Mesodermal cell (in vitro differentiated cells): ENCODE measurements around the gene YBEY. TPM values are rescaled to one million over a fixed set of nuclear protein-coding genes. Genes with fewer than 3 reads are reported as not detected.
"Not testable (repeated sequence)": the region's sequence is repeated elsewhere in the genome, so short reads cannot be mapped to it uniquely, and the experiment has no call there.

Experiments used
- H3K27ac ChIP-seq: 2 replicates; pipeline ENCODE4 v1.7.0; 2013; ENCODE audit warnings: mild to moderate bottlenecking, low read depth, low read length, moderate library complexity; ENCODE audit not compliant: severe bottlenecking
- H3K36me3 ChIP-seq: 2 replicates; pipeline ENCODE4 v1.7.1; 2013; ENCODE audit warnings: mild to moderate bottlenecking, low read length, moderate library complexity; ENCODE audit not compliant: control insufficient read depth, insufficient read depth
- H3K4me1 ChIP-seq: one replicate; pipeline ENCODE4 v1.7.1; 2013; ENCODE audit warnings: mild to moderate bottlenecking, low read length; ENCODE audit not compliant: insufficient read depth, control insufficient read depth, poor library complexity, severe bottlenecking
- H3K4me3 ChIP-seq: 2 replicates; pipeline ENCODE4 v1.7.0; 2013; ENCODE audit warnings: low read length, control low read depth, mild to moderate bottlenecking; ENCODE audit not compliant: insufficient read depth, poor library complexity, severe bottlenecking; ENCODE audit errors: extremely low read depth
- H3K9me3 ChIP-seq: 2 replicates; pipeline ENCODE4 v1.7.1; 2013; ENCODE audit warnings: mild to moderate bottlenecking, low read length, moderate library complexity; ENCODE audit not compliant: control insufficient read depth
- WGBS, 2 experiments: methylation state at CpG; one replicate each; pipeline ENCODE4 v1.1.5; 2013; ENCODE audit warnings: missing lambda C conversion rate in 2 of 2; ENCODE audit not compliant: insufficient coverage in 2 of 2; 5-methylcytosine and 5-hydroxymethylcytosine counted together
- polyA plus RNA-seq, 2 experiments: library from polyadenylated mRNA; stranded (reverse); fragments of 50-300 nt; gene quantifications; one replicate each; pipeline ENCODE4 v1.2.3, GENCODE V29; 2013

Gene YBEY
- 27.9 TPM for polyA plus RNA-seq (2013, experiment 1 of 2)
- 25.8 TPM for polyA plus RNA-seq (2013, experiment 2 of 2)

GRCh38 chr21:46285761-46286647 is at the start of gene YBEY:
TSS of gene YBEY (plus strand) at chr21:46286342. CDS start at chr21:46286914, 572 bp downstream.
- WGBS, 2 experiments: 0% methylated on average over 85 to 97 of the region's 105 CpGs
- Histone ChIP-seq H3K4me3 (peak within 1 kb of the TSS; percentile 72), H3K9me3 (no peaks in the 10 kb centered on the region), H3K27ac (peak within 1 kb of the TSS; percentile 96), H3K36me3 (peaks cover 46% of the 10 kb centered on the region), H3K4me1 (peaks cover 34% of the 10 kb centered on the region)

- H3K27ac ChIP-seq: no peak overlapping the region
- H3K9me3 ChIP-seq: peaks cover 4% of the 10 kb centered on the region
- H3K36me3 ChIP-seq: peaks cover 93% of the 10 kb centered on the region
- 93 to 100% methylated on average over 3 to 4 of the region's 5 CpGs for WGBS, 2 experiments
- no peaks in the 10 kb centered on the region for H3K4me1 ChIP-seq
- H3K4me3 ChIP-seq: no peak overlapping the region
Observed at GRCh38 chr21:46237474-46237873, 48.7 kb upstream of the YBEY start.

GRCh38 chr21:46239817-46240325 is 46.3 kb upstream of the YBEY start:
- Histone ChIP-seq H3K27ac (no peak overlapping the region), H3K9me3 (no peaks in the 10 kb centered on the region), H3K4me1 (no peaks in the 10 kb centered on the region), H3K36me3 (peaks cover 93% of the 10 kb centered on the region), H3K4me3 (no peak overlapping the region)
- WGBS, 2 experiments: 98 to 99% methylated on average over 6 to 7 of the region's 7 CpGs

- H3K4me1 ChIP-seq, H3K9me3 ChIP-seq, H3K27ac ChIP-seq, H3K4me3 ChIP-seq: not testable (repeated sequence)
- WGBS, 2 experiments: 83% methylated on average over 1 of the region's 1 CpG; no CpG with 5 or more reads in 1 of the 2 experiments
- peaks cover 95% of the 10 kb centered on the region for H3K36me3 ChIP-seq
Observed at GRCh38 chr21:46241577-46241976, 44.6 kb upstream of the YBEY start.

- Histone ChIP-seq H3K9me3 (no peaks in the 10 kb centered on the region), H3K36me3 (peaks cover 92% of the 10 kb centered on the region), H3K27ac (peak overlapping the region; percentile 6), H3K4me3 (no peak overlapping the region), H3K4me1 (no peaks in the 10 kb centered on the region)
- WGBS, 2 experiments: 96 to 100% methylated on average over 6 to 8 of the region's 8 CpGs
Observed at GRCh38 chr21:46243325-46243724, 42.8 kb upstream of the YBEY start.

GRCh38 chr21:46243960-46244361 is 42.2 kb upstream of the YBEY start:
- H3K4me3 ChIP-seq: no peak overlapping the region
- H3K4me1 ChIP-seq: no peaks in the 10 kb centered on the region
- no peaks in the 10 kb centered on the region for H3K9me3 ChIP-seq
- H3K27ac ChIP-seq: no peak overlapping the region
- 100% methylated on average over 2 to 3 of the region's 3 CpGs for WGBS, 2 experiments
- peaks cover 90% of the 10 kb centered on the region for H3K36me3 ChIP-seq

GRCh38 chr21:46244602-46245001 is 41.5 kb upstream of the YBEY start:
- 94 to 100% methylated on average over 8 of the region's 8 CpGs for WGBS, 2 experiments
- H3K27ac ChIP-seq: no peak overlapping the region
- no peaks in the 10 kb centered on the region for H3K9me3 ChIP-seq
- H3K36me3 ChIP-seq: peaks cover 92% of the 10 kb centered on the region
- no peaks in the 10 kb centered on the region for H3K4me1 ChIP-seq
- no peak overlapping the region for H3K4me3 ChIP-seq

GRCh38 chr21:46245213-46245915 is 40.8 kb upstream of the YBEY start:
- WGBS, 2 experiments: 92 to 100% methylated on average over 2 of the region's 3 CpGs
- Histone ChIP-seq H3K36me3 (peaks cover 92% of the 10 kb centered on the region), H3K4me1 (no peaks in the 10 kb centered on the region), H3K9me3 (no peaks in the 10 kb centered on the region), H3K4me3 (no peak overlapping the region), H3K27ac (no peak overlapping the region)

- no peaks in the 10 kb centered on the region for H3K9me3 ChIP-seq
- H3K4me1 ChIP-seq: no peaks in the 10 kb centered on the region
- peaks cover 92% of the 10 kb centered on the region for H3K36me3 ChIP-seq
- H3K4me3 ChIP-seq: no peak overlapping the region
- no peak overlapping the region for H3K27ac ChIP-seq
- WGBS, 2 experiments: 98% methylated on average over 5 of the region's 6 CpGs
Observed at GRCh38 chr21:46246345-46246744, 39.8 kb upstream of the YBEY start.

- Histone ChIP-seq H3K9me3 (no peaks in the 10 kb centered on the region), H3K4me1 (no peaks in the 10 kb centered on the region), H3K27ac (no peak overlapping the region), H3K36me3 (peaks cover 94% of the 10 kb centered on the region), H3K4me3 (no peak overlapping the region)
- WGBS, 2 experiments: 92 to 100% methylated on average over 3 of the region's 3 CpGs
Observed at GRCh38 chr21:46247699-46248421, 38.3 kb upstream of the YBEY start.
